ENCODE results near the gene EYA2.

Gene EYA2

GRCh38 chr20:47133809-47134456 lies 239.3 kb downstream of the EYA2 start:
- CTCF ChIA-PET: interaction anchor here (0.6 to 2.7 kb wide), 4 partner anchors 8 to 380 kb away, joined by 3 to 8 read pairs (median 4); no protein-coding TSS in a partner anchor
- POLR2A ChIA-PET: no interaction called here
- TF ChIP-seq, protein P1, sequence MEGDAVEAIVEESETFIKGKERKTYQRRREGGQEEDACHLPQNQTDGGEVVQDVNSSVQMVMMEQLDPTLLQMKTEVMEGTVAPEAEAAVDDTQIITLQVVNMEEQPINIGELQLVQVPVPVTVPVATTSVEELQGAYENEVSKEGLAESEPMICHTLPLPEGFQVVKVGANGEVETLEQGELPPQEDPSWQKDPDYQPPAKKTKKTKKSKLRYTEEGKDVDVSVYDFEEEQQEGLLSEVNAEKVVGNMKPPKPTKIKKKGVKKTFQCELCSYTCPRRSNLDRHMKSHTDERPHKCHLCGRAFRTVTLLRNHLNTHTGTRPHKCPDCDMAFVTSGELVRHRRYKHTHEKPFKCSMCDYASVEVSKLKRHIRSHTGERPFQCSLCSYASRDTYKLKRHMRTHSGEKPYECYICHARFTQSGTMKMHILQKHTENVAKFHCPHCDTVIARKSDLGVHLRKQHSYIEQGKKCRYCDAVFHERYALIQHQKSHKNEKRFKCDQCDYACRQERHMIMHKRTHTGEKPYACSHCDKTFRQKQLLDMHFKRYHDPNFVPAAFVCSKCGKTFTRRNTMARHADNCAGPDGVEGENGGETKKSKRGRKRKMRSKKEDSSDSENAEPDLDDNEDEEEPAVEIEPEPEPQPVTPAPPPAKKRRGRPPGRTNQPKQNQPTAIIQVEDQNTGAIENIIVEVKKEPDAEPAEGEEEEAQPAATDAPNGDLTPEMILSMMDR (IDR thresholded peaks at IDR 0.05; ENCODE audit: insufficient read depth, low read length, missing control alignments): no peak
- no peak for DNase-seq (ENCODE audit: low read depth, low spot score)
- H3K4me3 ChIP-seq (ENCODE audit: low read depth, low read length): no peak overlapping the region

DNA sequence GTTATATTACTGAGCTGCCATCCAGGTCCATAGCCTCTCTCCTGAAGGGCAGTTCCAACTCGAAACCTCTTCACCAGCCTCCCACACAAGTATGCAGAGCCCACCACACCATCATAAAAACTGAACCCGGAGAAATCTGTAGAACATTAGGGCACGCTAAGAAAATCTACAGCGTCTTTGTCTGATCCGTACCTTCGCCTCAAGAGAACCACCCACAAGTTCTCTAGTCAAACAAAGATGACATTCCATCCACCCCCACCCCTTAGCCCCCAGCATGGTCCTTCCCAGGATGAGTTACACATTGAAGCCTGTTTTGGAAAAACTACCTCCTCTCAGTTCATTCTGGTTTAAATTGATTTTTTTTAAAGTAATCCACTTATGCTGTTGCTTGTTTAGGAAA lies 242.1 kb downstream of the EYA2 start:
- CTCF ChIA-PET: interaction anchor here (1.2 to 2.1 kb wide), 3 partner anchors 14 to 383 kb away, joined by 3 to 6 read pairs (median 4); no protein-coding TSS in a partner anchor
- POLR2A ChIA-PET: no interaction called here
- TF ChIP-seq, protein P1 (IDR thresholded peaks at IDR 0.05; ENCODE audit: insufficient read depth, low read length, missing control alignments): no peak
- no peak overlapping the region for H3K4me3 ChIP-seq (ENCODE audit: low read depth, low read length)
- DNase-seq (ENCODE audit: low read depth, low spot score): no peak

DNA sequence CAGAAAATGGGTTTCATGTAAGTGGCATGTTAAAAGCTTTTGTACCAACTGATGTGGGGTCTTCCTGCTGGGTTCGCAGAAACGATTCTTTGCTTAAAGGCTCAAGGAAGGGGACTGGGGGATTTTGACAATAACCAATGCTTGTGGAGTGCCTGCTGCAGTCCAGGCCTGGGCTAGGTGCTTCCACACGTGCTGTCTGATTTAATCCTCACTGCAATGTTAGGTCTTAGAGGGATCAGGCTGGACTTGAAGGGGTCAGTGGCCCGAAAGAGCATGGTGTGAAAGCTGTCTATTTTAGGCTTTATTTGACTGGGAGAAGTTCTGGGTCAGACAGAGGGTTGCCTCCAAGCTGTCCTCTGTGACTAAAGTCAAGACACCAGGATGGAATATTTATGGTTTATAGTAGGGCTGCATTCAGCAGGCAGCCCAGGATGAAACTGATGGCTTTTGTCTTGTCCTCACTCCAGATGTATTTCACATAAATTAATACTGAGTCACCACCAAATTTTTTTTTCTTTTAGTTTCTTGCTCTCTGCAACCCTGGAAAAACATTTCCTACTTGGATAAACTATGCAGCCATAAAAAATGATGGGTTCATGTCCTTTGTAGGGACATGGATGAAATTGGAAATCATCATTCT lies 242.7 kb downstream of the EYA2 start:
- TF ChIP-seq, protein P1 (IDR thresholded peaks at IDR 0.05; ENCODE audit: insufficient read depth, low read length, missing control alignments): no peak
- ChIA-PET CTCF (interaction anchor here (1.2 to 2.1 kb wide), 2 partner anchors 14 to 184 kb away, joined by 3 to 6 read pairs; no protein-coding TSS in a partner anchor), POLR2A (no interaction called here)
- H3K4me3 ChIP-seq (ENCODE audit: low read depth, low read length): no peak overlapping the region
- DNase-seq (ENCODE audit: low read depth, low spot score): no peak

GRCh38 chr20:47139934-47140535 lies 245.4 kb downstream of the EYA2 start:
- POLR2A ChIA-PET: no interaction called here
- DNase-seq (ENCODE audit: low read depth, low spot score): no peak
- TF ChIP-seq, protein P1 (IDR thresholded peaks at IDR 0.05; ENCODE audit: insufficient read depth, low read length, missing control alignments): no peak
- H3K4me3 ChIP-seq (ENCODE audit: low read depth, low read length): no peak overlapping the region
- CTCF ChIA-PET: interaction anchor here (1.3 to 3.2 kb wide), 3 partner anchors 9 to 384 kb away, joined by 5 to 18 read pairs (median 6); no protein-coding TSS in a partner anchor

- H3K4me3 ChIP-seq (ENCODE audit: low read depth, low read length): no peak overlapping the region
- TF ChIP-seq, protein P1 (IDR thresholded peaks at IDR 0.05; ENCODE audit: insufficient read depth, low read length, missing control alignments): no peak
- DNase-seq (ENCODE audit: low read depth, low spot score): no peak
- ChIA-PET CTCF (interaction anchor here (2.5 to 3.2 kb wide), 2 partner anchors 8 to 383 kb away, joined by 6 to 18 read pairs; no protein-coding TSS in a partner anchor), POLR2A (no interaction called here)
These were observed 246.8 kb downstream of the EYA2 start for GRCh38 chr20:47141350-47141921.

Measured in AG04449 (cell line).